DMS 273 treated with DMSO at 0.1 percent for 48 hours (cell line): ENCODE data around the gene YWHAE.
"Not testable (repeated sequence)": the region's sequence is repeated elsewhere in the genome, so short reads cannot be mapped to it uniquely, and the experiment has no call there.

Experiments used
- DNase-seq: peaks from one replicate; lab custom pipeline; 2025; lab: John Stamatoyannopoulos, UW

YWHAE gene

DNA sequence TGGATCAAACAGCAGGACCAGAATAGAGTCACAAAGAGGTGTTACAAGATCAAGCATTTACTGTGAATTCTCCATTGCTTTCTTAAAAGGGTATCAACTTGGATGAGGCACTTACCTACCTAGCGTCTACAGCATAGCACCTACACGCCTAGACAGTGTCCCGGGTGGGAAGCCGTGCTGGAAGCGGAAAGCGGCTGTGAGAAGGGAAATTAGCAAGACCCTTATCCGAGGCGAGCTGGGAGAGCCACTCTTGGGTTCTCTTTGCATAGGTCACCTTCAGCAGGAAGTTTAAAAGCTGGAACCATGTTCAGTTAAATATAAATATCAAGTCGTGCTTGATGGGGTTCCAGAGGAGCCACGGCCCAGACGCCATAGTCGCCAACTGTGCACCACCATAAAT is 74.3 kb downstream of the YWHAE start:
- no peak for DNase-seq

- no peak for DNase-seq
These were observed 75.7 kb downstream of the YWHAE start for GRCh38 chr17:1324201-1324771.

GRCh38 chr17:1323336-1323735 is 76.7 kb downstream of the YWHAE start:
- DNase-seq, result no peak

DNA sequence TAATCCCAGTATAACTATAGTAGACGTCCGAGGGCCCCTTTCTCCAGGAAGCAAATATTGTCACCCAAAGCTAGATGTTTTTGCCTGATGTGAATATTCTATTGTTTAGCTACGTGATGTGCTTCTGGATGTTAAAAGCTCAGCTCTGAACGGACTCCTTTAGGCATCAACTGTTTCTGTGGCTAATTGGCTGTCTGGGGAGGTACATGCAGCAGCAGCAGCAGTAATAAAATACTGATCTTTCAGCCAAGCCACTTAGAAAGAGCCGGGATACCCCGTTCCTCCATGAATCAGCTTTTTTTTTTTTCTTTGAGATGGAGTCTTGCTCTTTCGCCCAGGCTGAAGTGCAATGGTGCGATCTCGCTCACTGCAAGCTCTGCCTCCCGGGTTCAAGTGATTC is 77.5 kb downstream of the YWHAE start:
- DNase-seq, result no peak

- no peak for DNase-seq
These were observed 78.0 kb downstream of the YWHAE start for GRCh38 chr17:1322014-1322428.

- no peak for DNase-seq
These were observed 84.1 kb downstream of the YWHAE start for GRCh38 chr17:1315891-1316403.

DNA sequence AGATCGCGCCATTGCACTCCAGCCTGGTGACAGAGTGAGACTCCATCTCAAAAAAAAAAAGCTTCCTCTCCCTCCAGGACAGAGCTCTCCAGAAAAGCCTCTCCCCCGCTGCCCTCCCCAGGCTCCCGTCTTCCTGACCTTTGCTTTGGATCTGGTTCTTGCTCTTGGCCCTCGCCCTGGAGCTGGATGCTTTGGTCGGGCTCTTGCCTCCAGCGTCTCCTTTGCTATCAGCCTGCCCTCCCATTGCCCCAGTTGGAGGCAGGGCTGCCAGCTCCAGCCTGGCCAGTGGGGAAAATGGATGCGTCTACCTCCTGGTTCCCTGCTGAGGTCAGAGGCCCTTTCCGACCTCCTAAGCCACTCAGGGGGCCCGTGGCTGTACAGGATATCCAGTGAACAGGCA is 84.6 kb downstream of the YWHAE start:
- DNase-seq, result no peak

GRCh38 chr17:1313270-1314005 is 86.6 kb downstream of the YWHAE start:
- DNase-seq, result no peak

DNA sequence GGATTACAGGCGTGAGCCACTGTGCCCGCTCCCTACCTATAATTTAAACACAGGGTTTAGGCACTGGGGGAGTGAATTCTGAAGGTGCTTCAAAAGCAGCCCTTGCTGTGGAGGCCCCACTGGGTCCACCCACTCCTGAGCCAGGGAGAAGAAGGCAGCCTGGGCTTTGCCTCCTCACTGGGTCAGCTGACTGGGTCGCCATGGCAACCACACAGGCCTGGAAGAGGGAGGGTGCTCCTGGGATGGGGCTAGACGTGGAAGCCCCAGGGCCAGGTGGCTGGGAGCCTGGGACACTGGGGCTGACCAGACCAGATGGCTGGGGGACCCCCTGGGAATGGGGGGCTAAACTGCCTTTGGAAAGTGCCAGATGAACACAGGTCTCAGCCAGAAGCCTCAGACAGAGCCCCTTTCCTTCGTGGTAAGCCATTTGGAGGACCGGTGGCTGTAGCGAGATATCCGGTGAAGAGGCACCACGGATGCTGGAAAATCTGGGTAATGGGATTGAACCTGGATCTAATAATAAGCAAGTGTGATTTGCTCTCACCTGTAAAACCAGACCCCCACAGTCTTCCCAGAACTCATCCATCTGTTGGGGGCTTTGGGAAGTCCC is 87.7 kb downstream of the YWHAE start:
- no peak for DNase-seq

DNA sequence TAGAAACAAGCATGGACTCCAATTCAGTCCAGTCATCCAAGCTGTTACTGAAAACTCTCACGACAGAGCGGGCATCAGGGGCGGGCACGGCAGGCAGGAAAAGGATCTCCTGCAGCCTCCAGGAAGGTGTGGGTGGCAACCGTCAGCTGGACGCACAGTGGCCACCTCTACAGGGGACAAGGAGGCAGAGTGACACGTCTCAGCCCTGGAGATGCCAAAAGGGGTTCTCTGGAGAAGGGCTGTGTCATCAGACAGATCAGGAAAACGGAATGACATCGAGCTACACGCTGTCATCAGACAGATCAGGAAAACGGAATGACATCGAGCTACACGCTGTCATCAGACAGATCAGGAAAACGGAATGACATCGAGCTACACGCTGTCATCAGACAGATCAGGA is 92.2 kb downstream of the YWHAE start:
- not testable (repeated sequence) for DNase-seq

GRCh38 chr17:1304962-1305563 is 95.0 kb downstream of the YWHAE start:
- no peak for DNase-seq

DNA sequence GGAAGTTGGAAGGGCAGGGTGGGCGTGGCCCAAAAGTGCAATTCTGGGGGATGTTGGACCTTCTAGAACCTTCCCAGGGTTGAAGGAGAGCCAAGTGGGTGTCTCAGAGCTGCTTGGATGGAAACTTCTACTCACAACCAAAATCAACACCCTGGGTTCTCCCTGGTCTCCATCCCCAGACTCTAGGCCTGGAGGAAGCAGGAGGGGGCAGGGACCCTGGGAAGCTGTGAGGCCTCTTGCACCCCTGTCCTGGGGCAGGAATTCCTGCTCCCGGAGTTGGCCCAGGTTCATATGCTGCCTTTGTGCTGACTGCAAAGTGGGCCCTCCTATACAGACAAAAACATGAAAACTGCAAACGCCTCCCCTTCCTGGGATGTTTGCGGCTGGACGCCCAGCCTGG is 95.5 kb downstream of the YWHAE start:
- no peak for DNase-seq

- no peak for DNase-seq
These were observed 97.3 kb downstream of the YWHAE start for GRCh38 chr17:1302761-1303160.

- no peak for DNase-seq
These were observed 98.5 kb downstream of the YWHAE start for GRCh38 chr17:1301546-1301945.

DNA sequence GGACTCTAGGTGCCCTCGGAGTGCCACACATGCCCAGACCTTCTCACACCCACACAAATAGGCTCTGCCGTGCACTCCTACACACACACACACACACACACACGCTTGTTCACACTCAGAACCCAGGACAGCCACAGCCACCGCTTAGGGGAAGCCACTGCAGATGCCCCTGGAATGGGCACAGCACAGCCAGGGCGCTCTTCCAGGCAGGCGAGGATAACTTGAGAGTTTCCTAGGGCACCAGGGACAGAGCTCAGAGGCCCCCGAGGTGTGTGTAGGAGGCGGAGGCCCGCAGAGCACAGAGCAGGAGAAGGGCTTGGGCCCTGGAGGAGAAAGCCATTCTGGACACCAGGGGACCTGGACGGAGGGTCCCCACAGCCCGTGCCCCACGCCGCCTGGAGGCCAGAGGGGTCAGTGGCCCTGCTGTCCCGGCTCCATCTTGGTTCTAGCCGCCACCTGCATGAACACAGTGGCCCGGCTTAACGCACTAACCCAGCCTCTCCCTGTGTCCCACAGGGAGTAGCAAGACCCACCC is 99.6 kb downstream of the YWHAE start:
- DNase-seq, result no peak

- no peak for DNase-seq
These were observed 100.3 kb downstream of the YWHAE start for GRCh38 chr17:1299552-1300370.

DNA sequence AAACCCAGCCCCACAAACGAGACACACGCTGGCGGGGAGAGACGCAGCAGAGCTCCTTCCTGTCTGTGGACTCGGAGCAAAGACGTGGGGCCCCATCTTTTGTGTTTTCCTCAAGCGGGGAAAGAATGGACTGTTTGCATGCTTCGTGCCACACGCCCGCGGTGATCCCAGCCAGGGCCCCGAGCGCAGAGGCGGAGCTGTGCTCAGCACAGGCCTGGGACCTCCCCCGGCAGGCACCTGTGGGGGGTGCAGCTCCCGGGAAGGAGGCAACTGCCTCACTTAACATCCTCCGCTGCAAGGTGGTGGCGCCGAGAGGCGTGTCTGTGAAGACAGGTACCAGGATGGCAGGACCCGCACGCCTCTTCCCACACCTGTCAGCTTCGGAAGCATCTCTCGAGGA is 101.4 kb downstream of the YWHAE start:
- no peak for DNase-seq
